H9 (cell line): ENCODE measurements around the gene CLK4. TPM values are rescaled to one million over a fixed set of nuclear protein-coding genes. Genes with fewer than 3 reads are reported as not detected.

Experiments
- DNase-seq: peaks from one replicate; pipeline ENCODE4 v3.0.0-alpha.2; 2017
- H2AFZ ChIP-seq: one replicate; pipeline ENCODE4 v1.6.1; 2013; ENCODE audit warnings: mild to moderate bottlenecking, low read length, control low read depth, moderate library complexity
- H2AK5ac ChIP-seq: 2 replicates; pipeline ENCODE4 v1.6.1; 2013; ENCODE audit warnings: low read length, control low read depth, mixed read lengths; ENCODE audit not compliant: insufficient read length
- H2BK120ac ChIP-seq: one replicate; pipeline ENCODE4 v1.6.1; 2013; ENCODE audit warnings: low read depth, mild to moderate bottlenecking, low read length, control low read depth, inconsistent platforms; ENCODE audit not compliant: poor library complexity, severe bottlenecking
- H2BK12ac ChIP-seq: 2 replicates; pipeline ENCODE4 v1.6.1; 2013; ENCODE audit warnings: low read length, control low read depth, mixed read lengths, low read depth; ENCODE audit not compliant: insufficient read length
- H2BK15ac ChIP-seq: 2 replicates; pipeline ENCODE4 v1.6.1; 2013; ENCODE audit warnings: low read depth, low read length, control low read depth
- H2BK20ac ChIP-seq: one replicate; pipeline ENCODE4 v1.6.1; 2013; ENCODE audit warnings: low read depth, mild to moderate bottlenecking, low read length, control low read depth, inconsistent platforms; ENCODE audit not compliant: poor library complexity, severe bottlenecking
- H2BK5ac ChIP-seq: 2 replicates; pipeline ENCODE4 v1.6.1; 2013; ENCODE audit warnings: low read length, control low read depth, mixed read lengths; ENCODE audit not compliant: insufficient read length
- H3K14ac ChIP-seq: 2 replicates; pipeline ENCODE4 v1.6.1; 2013; ENCODE audit warnings: low read length, control low read depth; ENCODE audit not compliant: insufficient read depth
- H3K18ac ChIP-seq: 2 replicates; pipeline ENCODE4 v1.6.1; 2013; ENCODE audit warnings: low read depth, mild to moderate bottlenecking, mixed read lengths, low read length, control low read depth; ENCODE audit not compliant: insufficient read length
- H3K23ac ChIP-seq: 2 replicates; pipeline ENCODE4 v1.6.1; 2013; ENCODE audit warnings: low read length, control low read depth, mixed read lengths, low read depth; ENCODE audit not compliant: insufficient read length
- H3K23me2 ChIP-seq: 2 replicates; pipeline ENCODE4 v1.6.1; 2013; ENCODE audit warnings: low read depth, mild to moderate bottlenecking, mixed read lengths, low read length, control low read depth; ENCODE audit not compliant: insufficient read length, poor library complexity, severe bottlenecking
- H3K27ac ChIP-seq: 2 replicates; pipeline ENCODE4 v1.5.1; 2013; ENCODE audit warnings: low read length, control low read depth, mixed read lengths, low read depth; ENCODE audit not compliant: insufficient read length
- H3K27me3 ChIP-seq: 2 replicates; pipeline ENCODE4 v1.6.1; 2013; ENCODE audit warnings: low read length, control low read depth, inconsistent platforms; ENCODE audit not compliant: insufficient read depth
- H3K4ac ChIP-seq: 2 replicates; pipeline ENCODE4 v1.6.1; 2013; ENCODE audit warnings: low read depth, mild to moderate bottlenecking, control low read depth, inconsistent platforms, low read length, moderate library complexity
- H3K4me1 ChIP-seq: 2 replicates; pipeline ENCODE4 v1.6.1; 2013; ENCODE audit warnings: low read length, control low read depth, inconsistent platforms; ENCODE audit not compliant: insufficient read depth
- H3K4me2 ChIP-seq: 2 replicates; pipeline ENCODE4 v1.6.1; 2013; ENCODE audit warnings: low read length, control low read depth, mixed read lengths; ENCODE audit not compliant: insufficient read length, insufficient read depth
- H3K56ac ChIP-seq: 2 replicates; pipeline ENCODE4 v1.6.1; 2013; ENCODE audit warnings: low read depth, mild to moderate bottlenecking, mixed read lengths, low read length, control low read depth; ENCODE audit not compliant: insufficient read length
- H3K79me1 ChIP-seq: 2 replicates; pipeline ENCODE4 v1.6.1; 2013; ENCODE audit warnings: low read depth, mild to moderate bottlenecking, moderate library complexity, low read length, control low read depth, inconsistent platforms; ENCODE audit not compliant: insufficient read depth, poor library complexity, severe bottlenecking
- H3K79me2 ChIP-seq: 2 replicates; pipeline ENCODE4 v1.6.1; 2013; ENCODE audit warnings: low read length, control low read depth, inconsistent platforms; ENCODE audit not compliant: insufficient read depth
- H3K9ac ChIP-seq: 2 replicates; pipeline ENCODE4 v1.6.1; 2013; ENCODE audit warnings: low read length, control low read depth, mixed read lengths; ENCODE audit not compliant: insufficient read length; ENCODE audit errors: extremely low read depth
- H3K9me3 ChIP-seq: one replicate; pipeline ENCODE4 v1.6.1; 2013; ENCODE audit warnings: low read depth, low read length, inconsistent platforms; ENCODE audit not compliant: control insufficient read depth
- H3T11ph ChIP-seq: one replicate; pipeline ENCODE4 v1.6.1; 2013; ENCODE audit warnings: mild to moderate bottlenecking, low read length, control low read depth, inconsistent platforms
- H4K20me1 ChIP-seq: one replicate; pipeline ENCODE4 v1.6.1; 2013; ENCODE audit not compliant: control insufficient read depth, insufficient read length, insufficient read depth
- H4K5ac ChIP-seq: 2 replicates; pipeline ENCODE4 v1.6.1; 2013; ENCODE audit warnings: low read depth, mild to moderate bottlenecking, mixed read lengths, low read length, control low read depth; ENCODE audit not compliant: insufficient read length
- H4K8ac ChIP-seq: replicated peaks from 2 replicates; pipeline ENCODE4 v1.6.1; 2013; ENCODE audit warnings: low read length, control low read depth, mixed read lengths, low read depth; ENCODE audit not compliant: insufficient read length
- H4K91ac ChIP-seq: 2 replicates; pipeline ENCODE4 v1.6.1; 2013; ENCODE audit warnings: low read depth, mild to moderate bottlenecking, moderate library complexity, mixed read lengths, low read length, control low read depth; ENCODE audit not compliant: insufficient read length
- H3K27ac Mint-ChIP-seq, 3 experiments: 2 replicates in 2 of 3; 3 replicates in 1 of 3; pipeline ENCODE4 v1.8.0; 2020 to 2021; ENCODE audit warnings: mixed read lengths in 3 of 3, mild to moderate bottlenecking in 1 of 3, moderate library complexity in 1 of 3
- H3K27me3 Mint-ChIP-seq: 2 replicates; pipeline ENCODE4 v1.8.0; 2021; ENCODE audit warnings: low read depth, mild to moderate bottlenecking, moderate library complexity, mixed read lengths
- H3K36me3 Mint-ChIP-seq, 3 experiments: 2 replicates in 2 of 3; 3 replicates in 1 of 3; pipeline ENCODE4 v1.8.0; 2020 to 2021; ENCODE audit warnings: low read depth in 3 of 3, mixed read lengths in 3 of 3; ENCODE audit not compliant: insufficient read depth in 1 of 3
- H3K4me1 Mint-ChIP-seq, 2 experiments: 2 replicates each; pipeline ENCODE4 v1.8.0; 2020; ENCODE audit warnings: mixed read lengths in 2 of 2
- H3K4me3 Mint-ChIP-seq, 2 experiments: 2 replicates in 1 of 2; 3 replicates in 1 of 2; pipeline ENCODE4 v1.8.0; 2020 to 2021; ENCODE audit warnings: mild to moderate bottlenecking in 2 of 2, mixed read lengths in 2 of 2, moderate library complexity in 1 of 2
- H3K9me3 Mint-ChIP-seq, 2 experiments: 2 replicates in 1 of 2; 3 replicates in 1 of 2; pipeline ENCODE4 v1.8.0; 2020; ENCODE audit warnings: mild to moderate bottlenecking in 2 of 2, mixed read lengths in 2 of 2, moderate library complexity in 1 of 2
- CTCF ChIP-seq: fragments of 200-600 bp; sonication (generic); conservative IDR thresholded peaks from 3 replicates; pipeline ENCODE4 v1.8.0; 2021; ENCODE audit warnings: antibody characterized with exemption, mild to moderate bottlenecking
- WGBS: extraction: QIAGEN DNeasy Blood & Tissue Kit; methylation state at CpG from one replicate; pipeline ENCODE4 v1.1.7; 2013; ENCODE audit warnings: missing lambda C conversion rate, low lambda C conversion rate, mixed read lengths; ENCODE audit not compliant: insufficient read length; ENCODE audit errors: extremely low coverage; 5-methylcytosine and 5-hydroxymethylcytosine counted together
- total RNA-seq: library from RNA; stranded (reverse); gene quantifications from 2 replicates; pipeline ENCODE4 v1.2.1, GENCODE V29; 2021

CLK4 gene
- total RNA-seq, 1 experiment from 2014 or later, result 12.5 TPM

GRCh38 chr5:178632285-178632684, 5.4 kb upstream of the CLK4 start:
- no peak for DNase-seq
- H3K4me2 ChIP-seq, result no peak overlapping the region
- no peak overlapping the region for H2BK5ac ChIP-seq
- no peak overlapping the region for H2BK12ac ChIP-seq
- H3K14ac ChIP-seq, result no peak overlapping the region
- no peak overlapping the region for H3K56ac ChIP-seq
- no peak overlapping the region for H3K4me3 Mint-ChIP-seq
- no peaks in the 10 kb centered on the region for H3K79me1 ChIP-seq
- no peaks in the 10 kb centered on the region for H4K20me1 ChIP-seq
- H3K23me2 ChIP-seq, result no peaks in the 10 kb centered on the region
- no peaks in the 10 kb centered on the region for H3K27me3 ChIP-seq
- H3K9me3 Mint-ChIP-seq, result peaks cover 0 to 6% of the 10 kb centered on the region in 2 experiments; a peak in 2 of 5 replicates
- H2AK5ac ChIP-seq, result no peak overlapping the region
- H3T11ph ChIP-seq, result no peak overlapping the region
- H4K5ac ChIP-seq, result no peak overlapping the region
- H4K8ac ChIP-seq, result no peak overlapping the region
- H3K9ac ChIP-seq, result no peak overlapping the region
- no peak overlapping the region for H4K91ac ChIP-seq
- no peak overlapping the region for H2AFZ ChIP-seq
- H3K36me3 Mint-ChIP-seq, result no peaks in the 10 kb centered on the region; a peak in 1 of 7 replicates
- H3K79me2 ChIP-seq, result no peaks in the 10 kb centered on the region
- no CpG with 5 or more reads among the region's 4 CpGs for WGBS
- no peaks in the 10 kb centered on the region for H3K9me3 ChIP-seq
- H3K18ac ChIP-seq, result no peak overlapping the region
- no peak overlapping the region for H2BK20ac ChIP-seq
- H3K4me1 Mint-ChIP-seq, result peaks cover 6 to 16% of the 10 kb centered on the region in 2 experiments; a peak in 3 of 4 replicates
- no peak overlapping the region for H2BK15ac ChIP-seq
- H2BK120ac ChIP-seq, result no peak overlapping the region
- no peak overlapping the region for H3K23ac ChIP-seq
- H3K27ac ChIP-seq, result no peak overlapping the region
- TF ChIP-seq CTCF, result no peak
- H3K4me1 ChIP-seq, result 0 out of 2 replicates have a peak, but pooled peaks cover 4% of the 10 kb centered on the region
- peaks cover 68% of the 10 kb centered on the region for H3K27me3 Mint-ChIP-seq
- H3K4ac ChIP-seq, result no peak overlapping the region
- no peak overlapping the region for H3K27ac Mint-ChIP-seq
